Large intestine (tissue), 3 donors: ENCODE data around the gene XKR7. TPM values are rescaled to one million over a fixed set of nuclear protein-coding genes. Genes with fewer than 3 reads are reported as not detected.
A peak's percentile ranks its signal among the peaks of the same experiment; 100 is the strongest.

Source experiments
- DNase-seq, 2 donors: peaks; one replicate each; pipeline versions ENCODE4 v3.0.0 to v3.0.0-alpha.2; 2013
- H3K27ac ChIP-seq: one replicate; pipeline ENCODE4 v1.5.1; 2013; ENCODE audit warnings: low read length
- H3K27me3 ChIP-seq: 2 replicates; pipeline ENCODE4 v1.6.1; 2013; ENCODE audit warnings: low read length; ENCODE audit not compliant: control insufficient read depth, insufficient read depth
- H3K36me3 ChIP-seq: 2 replicates; pipeline ENCODE4 v1.6.1; 2013; ENCODE audit warnings: low read length; ENCODE audit not compliant: control insufficient read depth, insufficient read depth
- H3K4me1 ChIP-seq: one replicate; pipeline ENCODE4 v1.6.1; 2013; ENCODE audit warnings: low read length; ENCODE audit not compliant: control insufficient read depth, insufficient read depth
- H3K4me3 ChIP-seq: one replicate; pipeline ENCODE4 v1.5.1; 2013; ENCODE audit warnings: low read length
- H3K9me3 ChIP-seq: one replicate; pipeline ENCODE4 v1.6.1; 2013; ENCODE audit warnings: mild to moderate bottlenecking, low read depth, low read length, moderate library complexity; ENCODE audit not compliant: control insufficient read depth
- WGBS: methylation state at CpG from one replicate; pipeline ENCODE4 v1.1.5; 2013; ENCODE audit warnings: low lambda C conversion rate; ENCODE audit not compliant: insufficient coverage; 5-methylcytosine and 5-hydroxymethylcytosine counted together
- polyA plus RNA-seq: library from polyadenylated mRNA; unstranded; fragments of 120-200 nt; gene quantifications from one replicate; pipeline ENCODE4 v1.2.1, GENCODE V29; 2013

Gene XKR7
- polyA plus RNA-seq, 1 donor, result 0.81 TPM

GRCh38 chr20:32010666-32011065 is 42.7 kb downstream of the XKR7 start:
- no peaks in the 10 kb centered on the region for H3K4me1 ChIP-seq
- H3K36me3 ChIP-seq, result no peaks in the 10 kb centered on the region
- H3K9me3 ChIP-seq, result no peaks in the 10 kb centered on the region
- DNase-seq, result no peak
- WGBS, result no CpG with 5 or more reads among the region's 8 CpGs
- no peak overlapping the region for H3K27ac ChIP-seq
- H3K4me3 ChIP-seq, result peak overlapping the region; percentile 4
- peaks cover 40% of the 10 kb centered on the region for H3K27me3 ChIP-seq

- no CpG with 5 or more reads among the region's 5 CpGs for WGBS
- no peaks in the 10 kb centered on the region for H3K36me3 ChIP-seq
- H3K9me3 ChIP-seq, result no peaks in the 10 kb centered on the region
- H3K4me3 ChIP-seq, result no peak overlapping the region
- no peaks in the 10 kb centered on the region for H3K4me1 ChIP-seq
- H3K27ac ChIP-seq, result no peak overlapping the region
- DNase-seq, result no peak
- peaks cover 35% of the 10 kb centered on the region for H3K27me3 ChIP-seq
Observed at GRCh38 chr20:32012159-32012688, 44.3 kb downstream of the XKR7 start.

- DNase-seq, result no peak
- H3K27me3 ChIP-seq, result peaks cover 32% of the 10 kb centered on the region
- H3K9me3 ChIP-seq, result no peaks in the 10 kb centered on the region
- H3K36me3 ChIP-seq, result no peaks in the 10 kb centered on the region
- WGBS, result 80% methylated on average over 3 of the region's 7 CpGs
- H3K4me3 ChIP-seq, result no peak overlapping the region
- no peak overlapping the region for H3K27ac ChIP-seq
- H3K4me1 ChIP-seq, result peaks cover 4% of the 10 kb centered on the region
Observed at GRCh38 chr20:32013326-32013725, 45.4 kb downstream of the XKR7 start.

GRCh38 chr20:32017711-32018251 is 49.8 kb downstream of the XKR7 start:
- no peak overlapping the region for H3K4me3 ChIP-seq
- no peak overlapping the region for H3K27ac ChIP-seq
- H3K9me3 ChIP-seq, result no peaks in the 10 kb centered on the region
- no CpG with 5 or more reads among the region's 35 CpGs for WGBS
- peaks cover 48% of the 10 kb centered on the region for H3K27me3 ChIP-seq
- peaks cover 8% of the 10 kb centered on the region for H3K4me1 ChIP-seq
- peak; percentile 58 to 68 for DNase-seq
- H3K36me3 ChIP-seq, result no peaks in the 10 kb centered on the region

- H3K27ac ChIP-seq, result no peak overlapping the region
- DNase-seq, result peak; percentile 26 to 73
- no peaks in the 10 kb centered on the region for H3K36me3 ChIP-seq
- peak overlapping the region; percentile 46 for H3K4me3 ChIP-seq
- H3K9me3 ChIP-seq, result no peaks in the 10 kb centered on the region
- WGBS, result no CpG with 5 or more reads among the region's 67 CpGs
- peaks cover 8% of the 10 kb centered on the region for H3K4me1 ChIP-seq
- peaks cover 51% of the 10 kb centered on the region for H3K27me3 ChIP-seq
Observed at GRCh38 chr20:32018269-32019155, 50.6 kb downstream of the XKR7 start.

GRCh38 chr20:32019156-32019510 is 51.2 kb downstream of the XKR7 start:
- WGBS, result no CpG with 5 or more reads among the region's 42 CpGs
- Histone ChIP-seq H3K4me1 (peaks cover 8% of the 10 kb centered on the region), H3K27me3 (peaks cover 49% of the 10 kb centered on the region), H3K36me3 (no peaks in the 10 kb centered on the region), H3K9me3 (no peaks in the 10 kb centered on the region), H3K4me3 (no peak overlapping the region), H3K27ac (no peak overlapping the region)
- no peak for DNase-seq

GRCh38 chr20:32019563-32020463 is 51.9 kb downstream of the XKR7 start:
- H3K4me3 ChIP-seq, result no peak overlapping the region
- H3K27me3 ChIP-seq, result peaks cover 52% of the 10 kb centered on the region
- WGBS, result no CpG with 5 or more reads among the region's 11 CpGs

GRCh38 chr20:32021091-32021490 is 53.1 kb downstream of the XKR7 start:
- Histone ChIP-seq H3K36me3 (no peaks in the 10 kb centered on the region), H3K4me1 (peaks cover 8% of the 10 kb centered on the region), H3K27me3 (peaks cover 45% of the 10 kb centered on the region), H3K4me3 (no peak overlapping the region), H3K9me3 (no peaks in the 10 kb centered on the region), H3K27ac (no peak overlapping the region)
- no CpG with 5 or more reads among the region's 4 CpGs for WGBS
- no peak for DNase-seq

More at GRCh38 chr20:32019563-32020463, 51.9 kb downstream of the XKR7 start:
- Histone ChIP-seq H3K27ac (no peak overlapping the region), H3K4me1 (peaks cover 8% of the 10 kb centered on the region), H3K9me3 (no peaks in the 10 kb centered on the region), H3K36me3 (no peaks in the 10 kb centered on the region)
- no peak for DNase-seq

GRCh38 chr20:32024683-32025295 is 56.8 kb downstream of the XKR7 start:
- 100% methylated on average over 2 of the region's 6 CpGs for WGBS
- Histone ChIP-seq H3K4me1 (no peaks in the 10 kb centered on the region), H3K27ac (no peak overlapping the region), H3K4me3 (no peak overlapping the region), H3K27me3 (peaks cover 29% of the 10 kb centered on the region), H3K9me3 (no peaks in the 10 kb centered on the region), H3K36me3 (no peaks in the 10 kb centered on the region)
- DNase-seq, result no peak

- Histone ChIP-seq H3K27ac (no peak overlapping the region), H3K4me1 (peaks cover 6% of the 10 kb centered on the region), H3K9me3 (peaks cover 5% of the 10 kb centered on the region), H3K4me3 (no peak overlapping the region), H3K27me3 (peaks cover 28% of the 10 kb centered on the region), H3K36me3 (no peaks in the 10 kb centered on the region)
- DNase-seq, result no peak
- WGBS, result no CpG with 5 or more reads among the region's 3 CpGs
Observed at GRCh38 chr20:32027643-32028042, 59.7 kb downstream of the XKR7 start.
